Measurements from ENCODE around the gene SENP2. TPM values are rescaled to one million over a fixed set of nuclear protein-coding genes. Genes with fewer than 3 reads are reported as not detected.

SENP2 gene
- polyA plus RNA-seq, 1 of the 3 experiments (the other 2 are of a cell fraction): 7.1 TPM

DNA sequence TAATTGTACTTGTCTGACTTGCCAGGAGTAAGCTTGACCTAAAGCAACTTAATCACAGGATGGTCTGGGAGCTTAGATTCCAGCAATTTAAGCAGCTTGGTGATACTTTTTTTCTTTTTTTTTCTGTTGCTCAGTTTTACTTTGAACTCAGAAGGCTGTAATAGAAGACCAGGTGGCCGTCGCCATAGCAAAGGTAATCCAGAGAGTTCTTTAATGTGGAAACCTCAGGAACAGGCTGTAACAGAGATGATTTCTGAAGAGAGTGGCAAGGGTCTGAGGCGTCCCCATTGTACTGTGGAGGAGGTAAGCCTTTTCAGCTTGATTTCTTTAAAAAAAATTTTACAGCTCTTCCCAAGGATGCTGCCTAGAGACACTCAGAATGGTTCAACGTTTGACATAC is 20.1 kb downstream of the SENP2 start (continued):
- TF ChIP-seq FOSL2 (IDR thresholded peaks at IDR 0.05; ENCODE audit: borderline replicate concordance, low read depth): no peak
- TF ChIP-seq RFX5 (IDR thresholded peaks at IDR 0.05; ENCODE audit: low read length): no peak
- TF ChIP-seq SIN3A (IDR thresholded peaks at IDR 0.05; ENCODE audit: borderline replicate concordance, low read depth, low read length): no peak

DNA sequence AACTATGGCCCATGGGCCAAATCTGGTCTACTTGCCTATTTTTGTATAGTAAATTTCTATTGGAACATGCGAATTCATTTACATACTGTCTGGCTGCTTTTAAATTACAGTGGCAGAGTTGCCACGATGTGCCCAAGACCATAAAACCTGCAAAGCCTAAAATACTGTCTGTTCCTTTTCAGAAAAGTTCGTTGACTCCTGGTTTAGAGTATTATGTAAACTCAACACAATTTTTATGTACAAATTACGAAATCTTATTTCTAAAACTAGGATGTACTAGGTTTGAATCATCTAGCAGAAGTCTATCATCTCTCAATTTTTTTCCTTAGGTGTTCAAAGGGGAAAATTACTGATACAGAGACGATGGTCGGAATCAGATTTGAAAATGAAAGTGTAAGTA is 26.9 kb downstream of the SENP2 start:
- Histone ChIP-seq H3K9me3 (no peaks in the 10 kb centered on the region), H3K4me3 (ENCODE audit: low read depth in 2 of 2, low read length in 1 of 2) (no peak overlapping the region), H3K9ac (no peak overlapping the region), H3K4me1 (ENCODE audit: control insufficient read depth in 1 of 2, insufficient read depth in 2 of 2, low read depth in 1 of 2, low read length in 1 of 2) (no peaks in the 10 kb centered on the region), H3K79me2 (ENCODE audit: insufficient read depth) (no peaks in the 10 kb centered on the region), H2AFZ (ENCODE audit: low read depth) (no peak overlapping the region), H3K27ac (ENCODE audit: low read depth in 2 of 2, low read length in 1 of 2) (no peak overlapping the region), H4K20me1 (ENCODE audit: insufficient read depth) (no peaks in the 10 kb centered on the region), H3K4me2 (no peak overlapping the region), H3F3A (replicated peaks; ENCODE audit: insufficient read depth) (peaks cover 10% of the 10 kb centered on the region), H3K9me2 (no peaks in the 10 kb centered on the region), H3K36me3 (replicated peaks in 1 of 2; ENCODE audit: control insufficient read depth in 1 of 2, insufficient read depth in 2 of 2, low read length in 1 of 2) (peaks cover 49 to 58% of the 10 kb centered on the region in 2 experiments), H3K27me3 (ENCODE audit: insufficient read depth) (no peaks in the 10 kb centered on the region)
- no peak for DNase-seq
- 79% methylated on average over 6 of the region's 6 CpGs for WGBS (ENCODE audit: low lambda C conversion rate)
- TF ChIP-seq FOXM1 (IDR thresholded peaks at IDR 0.05; ENCODE audit: low read depth): no peak
- no peak for TF ChIP-seq TEAD4 (IDR thresholded peaks at IDR 0.05; ENCODE audit: borderline replicate concordance, insufficient read depth)
- TF ChIP-seq, protein P1, sequence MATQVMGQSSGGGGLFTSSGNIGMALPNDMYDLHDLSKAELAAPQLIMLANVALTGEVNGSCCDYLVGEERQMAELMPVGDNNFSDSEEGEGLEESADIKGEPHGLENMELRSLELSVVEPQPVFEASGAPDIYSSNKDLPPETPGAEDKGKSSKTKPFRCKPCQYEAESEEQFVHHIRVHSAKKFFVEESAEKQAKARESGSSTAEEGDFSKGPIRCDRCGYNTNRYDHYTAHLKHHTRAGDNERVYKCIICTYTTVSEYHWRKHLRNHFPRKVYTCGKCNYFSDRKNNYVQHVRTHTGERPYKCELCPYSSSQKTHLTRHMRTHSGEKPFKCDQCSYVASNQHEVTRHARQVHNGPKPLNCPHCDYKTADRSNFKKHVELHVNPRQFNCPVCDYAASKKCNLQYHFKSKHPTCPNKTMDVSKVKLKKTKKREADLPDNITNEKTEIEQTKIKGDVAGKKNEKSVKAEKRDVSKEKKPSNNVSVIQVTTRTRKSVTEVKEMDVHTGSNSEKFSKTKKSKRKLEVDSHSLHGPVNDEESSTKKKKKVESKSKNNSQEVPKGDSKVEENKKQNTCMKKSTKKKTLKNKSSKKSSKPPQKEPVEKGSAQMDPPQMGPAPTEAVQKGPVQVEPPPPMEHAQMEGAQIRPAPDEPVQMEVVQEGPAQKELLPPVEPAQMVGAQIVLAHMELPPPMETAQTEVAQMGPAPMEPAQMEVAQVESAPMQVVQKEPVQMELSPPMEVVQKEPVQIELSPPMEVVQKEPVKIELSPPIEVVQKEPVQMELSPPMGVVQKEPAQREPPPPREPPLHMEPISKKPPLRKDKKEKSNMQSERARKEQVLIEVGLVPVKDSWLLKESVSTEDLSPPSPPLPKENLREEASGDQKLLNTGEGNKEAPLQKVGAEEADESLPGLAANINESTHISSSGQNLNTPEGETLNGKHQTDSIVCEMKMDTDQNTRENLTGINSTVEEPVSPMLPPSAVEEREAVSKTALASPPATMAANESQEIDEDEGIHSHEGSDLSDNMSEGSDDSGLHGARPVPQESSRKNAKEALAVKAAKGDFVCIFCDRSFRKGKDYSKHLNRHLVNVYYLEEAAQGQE (IDR thresholded peaks at IDR 0.05; ENCODE audit: low read depth, low read length): no peak
- TF ChIP-seq SIN3A (IDR thresholded peaks at IDR 0.05; ENCODE audit: borderline replicate concordance, low read depth, low read length): no peak
- TF ChIP-seq MXI1 (IDR thresholded peaks at IDR 0.05; ENCODE audit: low read depth, low read length): no peak
- no peak for TF ChIP-seq RAD21 (IDR thresholded peaks at IDR 0.05; ENCODE audit: low read length)
- TF ChIP-seq, protein P2, sequence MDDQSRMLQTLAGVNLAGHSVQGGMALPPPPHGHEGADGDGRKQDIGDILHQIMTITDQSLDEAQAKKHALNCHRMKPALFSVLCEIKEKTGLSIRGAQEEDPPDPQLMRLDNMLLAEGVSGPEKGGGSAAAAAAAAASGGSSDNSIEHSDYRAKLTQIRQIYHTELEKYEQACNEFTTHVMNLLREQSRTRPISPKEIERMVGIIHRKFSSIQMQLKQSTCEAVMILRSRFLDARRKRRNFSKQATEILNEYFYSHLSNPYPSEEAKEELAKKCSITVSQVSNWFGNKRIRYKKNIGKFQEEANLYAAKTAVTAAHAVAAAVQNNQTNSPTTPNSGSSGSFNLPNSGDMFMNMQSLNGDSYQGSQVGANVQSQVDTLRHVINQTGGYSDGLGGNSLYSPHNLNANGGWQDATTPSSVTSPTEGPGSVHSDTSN (IDR thresholded peaks at IDR 0.05): no peak
- no peak for TF ChIP-seq RFX5 (IDR thresholded peaks at IDR 0.05; ENCODE audit: low read length)
- no peak for TF ChIP-seq SMC3 (IDR thresholded peaks at IDR 0.05; ENCODE audit: low read depth, low read length)
- TF ChIP-seq TCF12 (IDR thresholded peaks at IDR 0.05): no peak
- no peak for TF ChIP-seq EZH2phosphoT487 (IDR thresholded peaks at IDR 0.05; ENCODE audit: borderline replicate concordance, low read depth)
- no peak for TF ChIP-seq NFIC (IDR thresholded peaks at IDR 0.05; ENCODE audit: borderline replicate concordance)
- CTCF ChIA-PET: no interaction called here
- POLR2A ChIA-PET: no interaction called here

Measured in SK-N-SH (cell line).